HCT116 (cell line): Measurements from ENCODE around the gene MAML3. TPM values are rescaled to one million over a fixed set of nuclear protein-coding genes. Genes with fewer than 3 reads are reported as not detected.

Experiments used
- ATAC-seq: fragments of 200-7000 bp; cut with Tn5 transposase; 2 replicates; pipeline ENCODE4 v1.9.1; 2020; ENCODE audit warnings: mild to moderate bottlenecking, moderate library complexity
- BruUV-seq: library from RNA; stranded (reverse); fragments of 400-500 nt; replicated peaks from 2 replicates; lab custom pipeline; 2021; lab: Mats Ljungman, UMichigan
- CTCF ChIA-PET: fragments of 300-600 bp; sonication (Branson Sonifier 250); formaldehyde crosslinking; loops from one replicate; lab custom pipeline; 2021; ENCODE audit warnings: antibody characterized with exemption; lab: Charles Lee
- POLR2A ChIA-PET: fragments of 300-600, 350-600 bp; sonication (Branson Sonifier 250); formaldehyde crosslinking; loops from one replicate; lab custom pipeline; 2021; ENCODE audit warnings: antibody characterized with exemption; lab: Charles Lee
- RAD21 ChIA-PET, 2 experiments: fragments of 300-600 bp; sonication (Branson Sonifier 250); formaldehyde crosslinking; loops; one replicate each; lab custom pipeline; 2023; ENCODE audit warnings: low total read pairs in 2 of 2; ENCODE audit not compliant: uncharacterized antibody in 2 of 2, unreplicated experiment in 2 of 2, low non-redundant PET in 1 of 2; lab: Charles Lee
- DNase-seq: peaks from one replicate; pipeline ENCODE4 v3.0.0-alpha.2; 2010; ENCODE audit warnings: low read depth, low spot score
- H2AFZ ChIP-seq: fragments of 200-600 bp; shearing (Covaris generic), sonication (generic); 2 replicates; pipeline ENCODE4 v1.6.1; 2017; ENCODE audit warnings: low read depth, mixed run types, mixed read lengths, antibody characterized with exemption, low read length; ENCODE audit not compliant: poor library complexity, severe bottlenecking
- H3K27ac ChIP-seq: 2 replicates; pipeline ENCODE4 v1.5.1; 2012; ENCODE audit warnings: low read depth, low read length
- H3K27me3 ChIP-seq: fragments of 200-600 bp; sonication (generic); 2 replicates; pipeline ENCODE4 v1.6.1; 2016; ENCODE audit warnings: mixed run types, low read length, mixed read lengths; ENCODE audit not compliant: insufficient read depth
- H3K36me3 ChIP-seq, 2 experiments: fragments of 200-500 bp in 1 of 2; fragments of 200-600 bp in 1 of 2; sonication (Bioruptor generic) in 1 of 2; sonication (generic) in 1 of 2; 2 replicates each; pipeline versions ENCODE4 v1.5.1 to v1.6.1; 2014 to 2016; ENCODE audit warnings: low read length in 2 of 2, inconsistent platforms in 1 of 2, mixed read lengths in 1 of 2, mixed run types in 1 of 2; ENCODE audit not compliant: insufficient read depth in 2 of 2, control insufficient read depth in 1 of 2
- H3K4me1 ChIP-seq, 2 experiments: fragments of 200-600 bp in 1 of 2; sonication (generic) in 1 of 2; 2 replicates each; pipeline versions ENCODE4 v1.5.1 to v1.6.1; 2012 to 2017; ENCODE audit warnings: low read length in 2 of 2, inconsistent platforms in 1 of 2, mild to moderate bottlenecking in 1 of 2, mixed read lengths in 1 of 2, mixed run types in 1 of 2, moderate library complexity in 1 of 2; ENCODE audit not compliant: insufficient read depth in 2 of 2, control insufficient read depth in 1 of 2
- H3K4me2 ChIP-seq: fragments of 200-600 bp; sonication (generic); 2 replicates; pipeline ENCODE4 v1.6.1; 2017; ENCODE audit warnings: mixed run types, low read length, mixed read lengths
- H3K4me3 ChIP-seq, 2 experiments: fragments of 200-600 bp in 1 of 2; sonication (generic) in 1 of 2; replicated peaks in 1 of 2; 2 replicates each; pipeline ENCODE4 v1.5.1; 2011 to 2016; ENCODE audit warnings: low read length in 2 of 2, control low read depth in 1 of 2, low read depth in 1 of 2, mild to moderate bottlenecking in 1 of 2, mixed read lengths in 1 of 2, mixed run types in 1 of 2
- H3K79me2 ChIP-seq: fragments of 200-600 bp; sonication (generic); 2 replicates; pipeline ENCODE4 v1.6.1; 2017; ENCODE audit warnings: mild to moderate bottlenecking, mixed run types, low read length, moderate library complexity, mixed read lengths; ENCODE audit not compliant: insufficient read depth
- H3K9ac ChIP-seq: fragments of 200-600 bp; sonication (generic); 2 replicates; pipeline ENCODE4 v1.6.1; 2016; ENCODE audit warnings: low read length, mixed read lengths
- H3K9me2 ChIP-seq: fragments of 200-600 bp; sonication (generic), shearing (Covaris generic); 2 replicates; pipeline ENCODE4 v1.6.1; 2017; ENCODE audit warnings: mixed run types, mild to moderate bottlenecking, moderate library complexity; ENCODE audit not compliant: insufficient read depth
- H3K9me3 ChIP-seq, 2 experiments: fragments of 200-500 bp in 1 of 2; fragments of 200-600 bp in 1 of 2; sonication (Bioruptor generic) in 1 of 2; sonication (generic) in 1 of 2; 2 replicates each; pipeline ENCODE4 v1.6.1; 2014 to 2017; ENCODE audit warnings: low read length in 2 of 2, mixed read lengths in 2 of 2, inconsistent platforms in 1 of 2, low read depth in 1 of 2, mild to moderate bottlenecking in 1 of 2, mixed run types in 1 of 2, moderate library complexity in 1 of 2; ENCODE audit not compliant: control insufficient read depth in 1 of 2, insufficient read depth in 1 of 2
- H4K20me1 ChIP-seq: fragments of 200-600 bp; sonication (generic), shearing (Covaris generic); 2 replicates; pipeline ENCODE4 v1.6.1; 2017; ENCODE audit warnings: mixed run types, mild to moderate bottlenecking, moderate library complexity; ENCODE audit not compliant: insufficient read depth
- CBX3 ChIP-seq: IDR thresholded peaks from 2 replicates; pipeline ENCODE4 v1.6.1; 2012; ENCODE audit warnings: low read depth
- CEBPB ChIP-seq: IDR thresholded peaks from 2 replicates; pipeline ENCODE4 v1.6.1; 2012; ENCODE audit warnings: low read depth
- CTCF ChIP-seq, 3 experiments: fragments of 200-600 bp in 1 of 3; sonication (generic) in 1 of 3; IDR thresholded peaks in 2 of 3; conservative IDR thresholded peaks in 1 of 3; 2 replicates each; pipeline ENCODE4 v1.5.1; 2012 to 2017; ENCODE audit warnings: low read depth in 2 of 3, low read length in 2 of 3, antibody characterized with exemption in 1 of 3, borderline replicate concordance in 1 of 3, control low read depth in 1 of 3, mild to moderate bottlenecking in 1 of 3, mixed read lengths in 1 of 3, mixed run types in 1 of 3, moderate library complexity in 1 of 3; ENCODE audit not compliant: insufficient read depth in 1 of 3
- EZH2 ChIP-seq: fragments of 200-600 bp; sonication (generic); IDR thresholded peaks from 2 replicates; pipeline ENCODE4 v1.6.1; 2017; ENCODE audit warnings: antibody characterized with exemption, mixed run types
- EZH2phosphoT487 ChIP-seq: fragments of 200-600 bp; IDR thresholded peaks from 2 replicates; pipeline ENCODE4 v1.6.1; 2018; ENCODE audit warnings: antibody characterized with exemption, borderline replicate concordance
- MAX ChIP-seq: IDR thresholded peaks from 2 replicates; pipeline ENCODE4 v1.6.1; 2012
- RAD21 ChIP-seq: IDR thresholded peaks from 2 replicates; pipeline ENCODE4 v1.6.1; 2012; ENCODE audit warnings: low read depth, mild to moderate bottlenecking
- REST ChIP-seq: IDR thresholded peaks from 2 replicates; pipeline ENCODE4 v1.6.1; 2012; ENCODE audit warnings: low read depth
- ZNF274 ChIP-seq: fragments of 200-500 bp; sonication (Bioruptor generic); IDR thresholded peaks from 2 replicates; pipeline ENCODE4 v1.6.1; 2014; ENCODE audit warnings: mild to moderate bottlenecking, low read depth, low read length, inconsistent platforms
- intact Hi-C: fragments of 100-400 bp; cut with micrococcal nuclease; formaldehyde crosslinking; loops from 2 replicates; pipeline ENCODE4 v1.10.0; 2022
- total RNA-seq: library from RNA; stranded (reverse); gene quantifications from one replicate; pipeline ENCODE4 v1.2.1, GENCODE V29; 2021; ENCODE audit not compliant: unreplicated experiment

The MAML3 gene
- total RNA-seq, 1 experiment from 2014 or later: 3.1 TPM

DNA sequence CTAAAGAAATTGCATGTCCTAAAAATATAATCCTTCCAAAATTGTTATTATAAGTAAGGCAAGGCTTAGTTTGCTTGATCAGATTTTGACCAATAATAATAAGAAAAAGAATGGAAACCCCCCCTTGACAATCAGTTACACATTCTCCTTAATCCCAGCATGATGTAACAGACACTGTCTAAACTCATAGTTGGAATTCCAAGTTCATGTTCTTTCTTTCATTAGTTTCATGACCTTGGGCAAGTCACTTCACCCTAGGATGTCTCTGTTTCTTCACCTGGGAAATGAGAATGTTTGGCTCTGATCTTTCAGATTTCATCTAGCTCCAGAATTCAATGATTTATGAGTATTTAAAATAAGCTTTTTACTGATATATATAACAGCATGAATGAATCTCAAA lies 64.8 kb downstream of the MAML3 start (continued):
- TF ChIP-seq EZH2phosphoT487 (no peak), REST (no peak), CBX3 (no peak)

DNA sequence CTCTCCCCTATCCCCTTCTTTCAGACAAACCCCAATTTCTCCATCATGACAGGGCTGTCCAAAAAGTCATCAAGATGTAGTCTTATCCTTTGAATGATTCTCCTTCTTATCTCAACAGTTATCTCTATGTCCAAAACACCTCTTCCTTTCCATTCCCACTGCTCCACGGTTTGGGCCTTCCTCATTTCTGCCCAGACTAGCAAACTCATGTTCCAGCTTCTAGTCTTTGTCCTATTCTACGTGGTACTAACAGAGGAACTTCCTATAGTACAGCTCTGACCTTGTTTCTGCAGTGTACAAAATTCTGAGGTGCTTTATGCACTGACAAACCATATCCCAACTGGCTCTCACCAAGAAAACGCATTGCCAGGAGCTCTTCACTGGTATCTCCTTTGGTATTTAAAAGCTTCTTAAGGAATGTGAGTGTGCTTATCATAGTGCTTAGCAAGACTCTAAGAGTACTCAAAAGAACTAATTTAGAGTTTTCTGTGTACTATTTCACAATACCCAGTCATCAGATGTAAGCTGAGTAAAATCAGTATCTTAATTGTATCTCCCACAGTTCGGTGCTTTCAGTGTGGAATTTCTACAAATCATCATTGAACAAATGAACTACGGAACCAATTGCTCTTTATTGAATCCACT lies 65.5 kb downstream of the MAML3 start:
- Histone ChIP-seq H3K9me3 (no peaks in the 10 kb centered on the region), H3K79me2 (no peaks in the 10 kb centered on the region), H2AFZ (no peak overlapping the region), H3K4me3 (no peak overlapping the region), H3K9me2 (no peaks in the 10 kb centered on the region), H3K27me3 (no peaks in the 10 kb centered on the region), H3K9ac (no peak overlapping the region), H4K20me1 (no peaks in the 10 kb centered on the region), H3K4me1 (peaks cover 26 to 49% of the 10 kb centered on the region in 2 experiments), H3K36me3 (no peaks in the 10 kb centered on the region), H3K27ac (no peak overlapping the region), H3K4me2 (no peak overlapping the region)
- DNase-seq (no peak), ATAC-seq (no peak)
- TF ChIP-seq RAD21 (no peak), EZH2 (no peak), CTCF (IDR thresholded peaks at IDR 0.05 in 2 of 3, conservative IDR thresholded peaks at IDR 0.05 in 1 of 3; ENCODE audit: borderline replicate concordance in 1 of 3, insufficient read depth in 1 of 3, low read depth in 2 of 3, low read length in 2 of 3) (no peak), CEBPB (no peak), MAX (no peak), ZNF274 (no peak)
- RAD21 ChIA-PET: no interaction called here
- CTCF ChIA-PET: no interaction called here
- intact Hi-C loops: no loop called here
- POLR2A ChIA-PET: no interaction called here
- no TSS peak for BruUV-seq
